ENCODE measurements around the gene XRN2. TPM values are rescaled to one million over a fixed set of nuclear protein-coding genes. Genes with fewer than 3 reads are reported as not detected.
"Not testable (repeated sequence)": the region's sequence is repeated elsewhere in the genome, so short reads cannot be mapped to it uniquely, and the experiment has no call there.

Gene XRN2
- polyA plus RNA-seq, 1 experiment = 120 TPM

DNA sequence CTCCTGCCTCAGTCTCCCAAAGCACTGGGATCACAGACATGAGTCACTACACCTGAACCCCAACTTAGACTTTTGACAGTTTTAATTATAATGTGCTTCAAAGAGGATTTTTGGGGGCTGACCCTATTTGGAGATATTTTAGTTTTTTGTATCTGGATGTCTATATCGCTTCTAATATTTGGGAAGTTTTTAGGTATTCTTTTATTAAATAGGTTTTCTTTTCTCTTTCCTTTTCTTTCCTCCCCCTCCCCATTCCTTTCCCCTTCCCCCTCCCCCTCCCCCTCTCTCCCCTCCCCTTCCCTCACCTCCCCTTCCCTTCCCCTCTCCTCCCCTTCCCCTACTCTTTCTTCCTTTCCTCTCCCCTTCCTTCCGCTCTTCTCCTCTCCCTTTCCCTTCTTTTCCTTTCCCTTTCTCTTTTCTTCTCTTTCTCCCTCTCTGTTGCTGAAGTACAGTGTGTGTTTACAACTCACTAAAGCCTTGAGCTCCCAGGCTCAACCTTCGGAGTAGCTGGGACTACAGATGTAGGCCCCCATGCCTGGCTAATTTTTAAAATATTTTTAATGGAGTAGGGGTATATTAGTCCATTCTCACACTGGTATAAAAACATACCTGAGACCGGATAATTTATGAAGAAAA, 118.6 kb downstream of the XRN2 start:
- Histone ChIP-seq H3K27ac (ENCODE audit: low read depth, low read length) (no peak overlapping the region), H3K27me3 (ENCODE audit: control insufficient read depth, insufficient read depth, low read length) (peaks cover 2% of the 10 kb centered on the region), H3K4me3 (ENCODE audit: low read depth, low read length) (no peak overlapping the region), H3K9me3 (ENCODE audit: control insufficient read depth, insufficient read depth, low read length) (peaks cover 3% of the 10 kb centered on the region)
- ChIA-PET POLR2A (no interaction called here), CTCF (no interaction called here)
- DNase-seq (ENCODE audit: low read depth, low spot score) = no peak
- TF ChIP-seq, protein P1, sequence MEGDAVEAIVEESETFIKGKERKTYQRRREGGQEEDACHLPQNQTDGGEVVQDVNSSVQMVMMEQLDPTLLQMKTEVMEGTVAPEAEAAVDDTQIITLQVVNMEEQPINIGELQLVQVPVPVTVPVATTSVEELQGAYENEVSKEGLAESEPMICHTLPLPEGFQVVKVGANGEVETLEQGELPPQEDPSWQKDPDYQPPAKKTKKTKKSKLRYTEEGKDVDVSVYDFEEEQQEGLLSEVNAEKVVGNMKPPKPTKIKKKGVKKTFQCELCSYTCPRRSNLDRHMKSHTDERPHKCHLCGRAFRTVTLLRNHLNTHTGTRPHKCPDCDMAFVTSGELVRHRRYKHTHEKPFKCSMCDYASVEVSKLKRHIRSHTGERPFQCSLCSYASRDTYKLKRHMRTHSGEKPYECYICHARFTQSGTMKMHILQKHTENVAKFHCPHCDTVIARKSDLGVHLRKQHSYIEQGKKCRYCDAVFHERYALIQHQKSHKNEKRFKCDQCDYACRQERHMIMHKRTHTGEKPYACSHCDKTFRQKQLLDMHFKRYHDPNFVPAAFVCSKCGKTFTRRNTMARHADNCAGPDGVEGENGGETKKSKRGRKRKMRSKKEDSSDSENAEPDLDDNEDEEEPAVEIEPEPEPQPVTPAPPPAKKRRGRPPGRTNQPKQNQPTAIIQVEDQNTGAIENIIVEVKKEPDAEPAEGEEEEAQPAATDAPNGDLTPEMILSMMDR (IDR thresholded peaks at IDR 0.05; ENCODE audit: low read depth, low read length) = no peak

- H3K9me3 ChIP-seq (ENCODE audit: control insufficient read depth, insufficient read depth, low read length); H3K27ac ChIP-seq (ENCODE audit: low read depth, low read length); POLR2A ChIA-PET; DNase-seq (ENCODE audit: low read depth, low spot score); H3K27me3 ChIP-seq (ENCODE audit: control insufficient read depth, insufficient read depth, low read length); H3K4me3 ChIP-seq (ENCODE audit: low read depth, low read length); CTCF ChIA-PET: not testable (repeated sequence)
Measured at GRCh38 chr20:21423712-21424111, 120.6 kb downstream of the XRN2 start.

GRCh38 chr20:21424846-21425245, 121.7 kb downstream of the XRN2 start:
- CTCF ChIA-PET = no interaction called here

DNA sequence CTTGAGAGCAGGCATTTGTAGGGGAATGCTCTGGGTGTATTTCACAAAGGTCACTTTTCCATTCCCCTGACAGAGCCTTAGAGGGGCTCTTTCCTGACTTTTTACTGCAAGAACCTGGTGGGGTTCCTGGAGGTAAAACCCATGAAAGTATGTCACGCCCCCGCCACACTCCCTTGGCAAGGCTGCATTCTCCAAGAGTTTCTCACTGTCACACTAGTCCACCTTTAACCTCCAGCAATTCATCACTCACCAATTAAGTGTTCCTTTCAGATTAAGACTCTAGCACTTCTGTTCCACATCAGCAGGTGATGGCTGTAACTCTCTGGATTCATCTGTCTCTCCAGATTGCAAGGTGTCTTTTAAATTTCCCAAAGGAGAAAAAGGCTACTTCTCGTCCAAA, 126.9 kb downstream of the XRN2 start:
- CTCF ChIA-PET = interaction anchor here (1.3 kb wide), 1 partner anchor 195 kb away, joined by 5 read pairs; no protein-coding TSS in a partner anchor
- H3K27me3 ChIP-seq (ENCODE audit: control insufficient read depth, insufficient read depth, low read length) = peaks cover 4% of the 10 kb centered on the region
- H3K27ac ChIP-seq (ENCODE audit: low read depth, low read length) = no peak overlapping the region
- POLR2A ChIA-PET = no interaction called here
- TF ChIP-seq, protein P1 (IDR thresholded peaks at IDR 0.05; ENCODE audit: low read depth, low read length) = no peak
- H3K4me3 ChIP-seq (ENCODE audit: low read depth, low read length) = no peak overlapping the region
- peaks cover 3% of the 10 kb centered on the region; the same call in 1 of the 2 replicates for H3K9me3 ChIP-seq (ENCODE audit: control insufficient read depth, insufficient read depth, low read length)
- no peak for DNase-seq (ENCODE audit: low read depth, low spot score)

More at GRCh38 chr20:21424846-21425245, 121.7 kb downstream of the XRN2 start:
- Histone ChIP-seq H3K27me3 (ENCODE audit: control insufficient read depth, insufficient read depth, low read length) (peaks cover 2% of the 10 kb centered on the region), H3K4me3 (ENCODE audit: low read depth, low read length) (no peak overlapping the region), H3K27ac (ENCODE audit: low read depth, low read length) (no peak overlapping the region), H3K9me3 (ENCODE audit: control insufficient read depth, insufficient read depth, low read length) (peaks cover 3% of the 10 kb centered on the region)
- TF ChIP-seq, protein P1 (IDR thresholded peaks at IDR 0.05; ENCODE audit: low read depth, low read length) = no peak
- POLR2A ChIA-PET = no interaction called here
- no peak for DNase-seq (ENCODE audit: low read depth, low spot score)

GRCh38 chr20:21432911-21433310, 129.8 kb downstream of the XRN2 start:
- DNase-seq (ENCODE audit: low read depth, low spot score) = no peak
- ChIA-PET POLR2A (no interaction called here), CTCF (interaction anchor here (1.0 to 2.0 kb wide), 2 partner anchors 197 to 198 kb away, joined by 3 to 4 read pairs; no protein-coding TSS in a partner anchor)
- Histone ChIP-seq H3K27ac (ENCODE audit: low read depth, low read length) (no peak overlapping the region), H3K4me3 (ENCODE audit: low read depth, low read length) (no peak overlapping the region), H3K9me3 (ENCODE audit: control insufficient read depth, insufficient read depth, low read length) (no peaks in the 10 kb centered on the region), H3K27me3 (ENCODE audit: control insufficient read depth, insufficient read depth, low read length) (peaks cover 4% of the 10 kb centered on the region)
- TF ChIP-seq, protein P1 (IDR thresholded peaks at IDR 0.05; ENCODE audit: low read depth, low read length) = no peak

All from AG04450 (cell line).